ENCODE results near the gene NR1H2. TPM values are rescaled to one million over a fixed set of nuclear protein-coding genes. Genes with fewer than 3 reads are reported as not detected.
A peak's percentile ranks its signal among the peaks of the same experiment; 100 is the strongest.
"Not testable (repeated sequence)": the region's sequence is repeated elsewhere in the genome, so short reads cannot be mapped to it uniquely, and the experiment has no call there.

NR1H2 gene
- total and polyA plus RNA-seq, 10 of the 15 experiments (the other 5 are each of a cell fraction or from before 2014, with no cell fraction given) = 0.05 to 54.2 (median 35.1) TPM

DNA sequence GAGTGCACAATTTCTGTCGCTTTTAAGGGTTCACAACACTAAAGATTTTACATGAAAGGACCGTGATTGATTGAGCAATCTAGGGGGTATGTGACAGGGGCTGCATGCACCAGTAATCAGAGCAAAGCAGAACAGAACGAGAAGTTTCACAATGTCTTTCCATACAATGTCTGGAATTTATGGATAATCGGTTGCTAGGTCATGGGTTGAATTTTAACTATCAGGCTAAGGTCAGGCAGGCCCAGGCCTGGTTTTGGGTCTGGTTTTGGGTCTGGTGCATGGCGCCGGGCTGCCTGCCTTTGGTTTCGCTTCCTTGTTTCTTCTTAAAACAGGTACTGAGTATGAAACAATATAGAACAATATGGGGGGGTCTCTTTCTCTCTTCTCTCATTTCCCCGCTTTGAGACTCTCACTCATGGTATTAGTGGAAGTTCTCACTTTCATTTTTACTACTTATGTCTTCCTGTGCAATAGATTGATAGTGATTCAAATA, 29.1 kb upstream of the NR1H2 start:
- H3K4me3 ChIP-seq; H3K9ac ChIP-seq (ENCODE audit: control insufficient read depth, insufficient read depth, low read length); H3K36me3 ChIP-seq (ENCODE audit: control insufficient read depth in 2 of 2, insufficient read depth in 2 of 2, low read length in 1 of 2); H3K27me3 ChIP-seq (replicated peaks in 1 of 2; ENCODE audit: control insufficient read depth in 2 of 2, insufficient read depth in 2 of 2, low read length in 1 of 2); H2AFZ ChIP-seq (ENCODE audit: control insufficient read depth, low read depth, low read length); BruUV-seq (replicated peaks); H3K9me3 ChIP-seq (replicated peaks; ENCODE audit: control insufficient read depth, insufficient read depth, low read length); H4K20me1 ChIP-seq (ENCODE audit: control insufficient read depth, insufficient read depth): not testable (repeated sequence)
- 0% methylated on average over 8 of the region's 8 CpGs for WGBS (ENCODE audit: insufficient coverage, insufficient replicate concordance, low lambda C conversion rate, missing lambda C conversion rate)
- H3K4me1 ChIP-seq (ENCODE audit: control insufficient read depth, insufficient read depth, low read length) = peaks cover 45% of the 10 kb centered on the region
- peaks cover 17% of the 10 kb centered on the region for H3K79me2 ChIP-seq (ENCODE audit: control insufficient read depth, insufficient read depth, low read length)
- POLR2A ChIA-PET = interaction anchor here (0.5 to 2.0 kb wide), 6 partner anchors 10 to 31 kb away, joined by 4 to 12 read pairs (median 4); no protein-coding TSS in a partner anchor
- intact Hi-C loops (cut with micrococcal nuclease; ENCODE audit: unreplicated experiment) (loop anchor here (5.0 kb wide), 1 partner anchor 85 kb away; the partner anchor contains the start of gene MYBPC2), in situ Hi-C loops (cut with MboI) (loop anchor here (25.0 kb wide), 1 partner anchor 1015 kb away; the partner anchor contains the start of genes CLDND2, ETFB and NKG7)
- DNase-seq (ENCODE audit: low read depth, low spot score) = peak; percentile 77
- RAD21 ChIA-PET (ENCODE audit: unreplicated experiment) = interaction anchor here (1.0 to 2.7 kb wide), 12 partner anchors 11 to 113 kb away, joined by 3 to 18 read pairs (median 4); partner anchors contain the start of genes KCNC3 and NAPSA
- peak overlapping the region; percentile 79 for H3K4me2 ChIP-seq (ENCODE audit: control insufficient read depth, insufficient read depth)
- CTCF ChIA-PET = interaction anchor here (1.0 to 3.0 kb wide), 8 partner anchors 10 to 113 kb away, joined by 3 to 15 read pairs (median 4); partner anchors contain the start of gene NAPSA
- SMC1A ChIA-PET (ENCODE audit: uncharacterized antibody, unreplicated experiment) = interaction anchor here (0.9 to 6.9 kb wide), 9 partner anchors 8 to 113 kb away, joined by 3 to 49 read pairs (median 5); partner anchors contain the start of gene KCNC3
- peak; percentile 7 for FAIRE-seq
- H3K27ac ChIP-seq (ENCODE audit: control insufficient read depth, insufficient read depth) = peak overlapping the region; percentile 84
- ATAC-seq = peak; percentile 53
- peak; percentile 82; the same call in 1 of the 2 replicates for TF ChIP-seq ZNF217 (IDR thresholded peaks at IDR 0.05)
- TF ChIP-seq BACH1 (IDR thresholded peaks at IDR 0.05; ENCODE audit: borderline replicate concordance) = peak; percentile 81
- TF ChIP-seq BHLHE40 (IDR thresholded peaks at IDR 0.05; ENCODE audit: borderline replicate concordance in 1 of 2, low read depth in 2 of 2, low read length in 1 of 2) = peak; percentile 77 to 86
- peak; percentile 77 for TF ChIP-seq NBN (IDR thresholded peaks at IDR 0.05)
- TF ChIP-seq TCF7 (IDR thresholded peaks at IDR 0.05; ENCODE audit: borderline replicate concordance) = peak; percentile 78
- TF ChIP-seq DPF2 (IDR thresholded peaks at IDR 0.05) = peak; percentile 96
- TF ChIP-seq, protein P1, sequence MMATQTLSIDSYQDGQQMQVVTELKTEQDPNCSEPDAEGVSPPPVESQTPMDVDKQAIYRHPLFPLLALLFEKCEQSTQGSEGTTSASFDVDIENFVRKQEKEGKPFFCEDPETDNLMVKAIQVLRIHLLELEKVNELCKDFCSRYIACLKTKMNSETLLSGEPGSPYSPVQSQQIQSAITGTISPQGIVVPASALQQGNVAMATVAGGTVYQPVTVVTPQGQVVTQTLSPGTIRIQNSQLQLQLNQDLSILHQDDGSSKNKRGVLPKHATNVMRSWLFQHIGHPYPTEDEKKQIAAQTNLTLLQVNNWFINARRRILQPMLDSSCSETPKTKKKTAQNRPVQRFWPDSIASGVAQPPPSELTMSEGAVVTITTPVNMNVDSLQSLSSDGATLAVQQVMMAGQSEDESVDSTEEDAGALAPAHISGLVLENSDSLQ (IDR thresholded peaks at IDR 0.05) = peak; percentile 75
- TF ChIP-seq ZBED1 (IDR thresholded peaks at IDR 0.05; ENCODE audit: borderline replicate concordance) = peak; percentile 88; the same call in 1 of the 2 replicates
- peak; percentile 58; the same call in 1 of the 2 replicates for TF ChIP-seq PML (IDR thresholded peaks at IDR 0.05; ENCODE audit: low read length)
- peak; percentile 67; the same call in 1 of the 2 replicates for TF ChIP-seq STAT3 (IDR thresholded peaks at IDR 0.05; ENCODE audit: low read depth, low read length)
- peak; percentile 65; the same call in 1 of the 2 replicates for TF ChIP-seq ZNF24 (IDR thresholded peaks at IDR 0.05)
- peak; percentile 58; the same call in 1 of the 2 replicates for TF ChIP-seq RAD51 (IDR thresholded peaks at IDR 0.05)
- 0 out of 2 replicates have a peak, but pooled peaks have one; percentile 21 for TF ChIP-seq CBFB (IDR thresholded peaks at IDR 0.05; ENCODE audit: low read depth)
- 0 out of 2 replicates have a peak, but pooled peaks have one; percentile 47 for TF ChIP-seq YY1 (IDR thresholded peaks at IDR 0.05; ENCODE audit: low read depth, low read length)
- peak; percentile 99 for TF ChIP-seq JUNB (IDR thresholded peaks at IDR 0.05)
- TF ChIP-seq SRF (IDR thresholded peaks at IDR 0.05; ENCODE audit: low read depth in 2 of 2, low read length in 2 of 2) = 0 out of 4 replicates have a peak, but pooled peaks of 1 of the 2 experiments have one; percentile 5
- TF ChIP-seq CBX5 (IDR thresholded peaks at IDR 0.05; ENCODE audit: low read depth) = 0 out of 2 replicates have a peak, but pooled peaks have one; percentile 38
- TF ChIP-seq NR2F1 (conservative IDR thresholded peaks at IDR 0.05) = peak; percentile 86
- peak; percentile 79 for TF ChIP-seq GATAD2B (conservative IDR thresholded peaks at IDR 0.05; ENCODE audit: low read depth)
- peak; percentile 84 for TF ChIP-seq BCL11A (IDR thresholded peaks at IDR 0.05; ENCODE audit: low read depth, low read length)
- TF ChIP-seq SP1 (IDR thresholded peaks at IDR 0.05; ENCODE audit: low read depth, low read length) = peak; percentile 65
- TF ChIP-seq ETV6 (conservative IDR thresholded peaks at IDR 0.05 in 1 of 2, IDR thresholded peaks at IDR 0.05 in 1 of 2; ENCODE audit: borderline replicate concordance in 1 of 2, low read depth in 1 of 2) = peak in 1 of 2 experiments; percentile 97; a peak in 2 of 4 replicates
- TF ChIP-seq, protein P2, sequence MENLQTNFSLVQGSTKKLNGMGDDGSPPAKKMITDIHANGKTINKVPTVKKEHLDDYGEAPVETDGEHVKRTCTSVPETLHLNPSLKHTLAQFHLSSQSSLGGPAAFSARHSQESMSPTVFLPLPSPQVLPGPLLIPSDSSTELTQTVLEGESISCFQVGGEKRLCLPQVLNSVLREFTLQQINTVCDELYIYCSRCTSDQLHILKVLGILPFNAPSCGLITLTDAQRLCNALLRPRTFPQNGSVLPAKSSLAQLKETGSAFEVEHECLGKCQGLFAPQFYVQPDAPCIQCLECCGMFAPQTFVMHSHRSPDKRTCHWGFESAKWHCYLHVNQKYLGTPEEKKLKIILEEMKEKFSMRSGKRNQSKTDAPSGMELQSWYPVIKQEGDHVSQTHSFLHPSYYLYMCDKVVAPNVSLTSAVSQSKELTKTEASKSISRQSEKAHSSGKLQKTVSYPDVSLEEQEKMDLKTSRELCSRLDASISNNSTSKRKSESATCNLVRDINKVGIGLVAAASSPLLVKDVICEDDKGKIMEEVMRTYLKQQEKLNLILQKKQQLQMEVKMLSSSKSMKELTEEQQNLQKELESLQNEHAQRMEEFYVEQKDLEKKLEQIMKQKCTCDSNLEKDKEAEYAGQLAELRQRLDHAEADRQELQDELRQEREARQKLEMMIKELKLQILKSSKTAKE (IDR thresholded peaks at IDR 0.05; ENCODE audit: low read depth, poor library complexity, severe bottlenecking) = peak; percentile 100
- TF ChIP-seq IKZF2 (IDR thresholded peaks at IDR 0.05) = peak; percentile 91 to 97

Measured in GM12878 (cell line).